ES-I3 (cell line): ENCODE results near the gene LCN6.

Experiments
- H3K36me3 ChIP-seq: 2 replicates; pipeline ENCODE4 v1.6.1; 2013; ENCODE audit warnings: mild to moderate bottlenecking, low read length, control low read depth, moderate library complexity; ENCODE audit not compliant: insufficient read depth
- H3K4me1 ChIP-seq: 2 replicates; pipeline ENCODE4 v1.6.1; 2013; ENCODE audit warnings: mild to moderate bottlenecking, control low read depth, low read length; ENCODE audit not compliant: insufficient read depth
- H3K9ac ChIP-seq: 2 replicates; pipeline ENCODE4 v1.6.1; 2013; ENCODE audit warnings: low read depth, mild to moderate bottlenecking, low read length, moderate library complexity
- H3K9me3 ChIP-seq: 2 replicates; pipeline ENCODE4 v1.6.1; 2013; ENCODE audit warnings: mild to moderate bottlenecking, low read length, moderate library complexity; ENCODE audit not compliant: control insufficient read depth, insufficient read depth

Gene LCN6

GRCh38 chr9:136748666-136749611, 614 bp upstream of the LCN6 start:
- Histone ChIP-seq H3K36me3 (no peaks in the 10 kb centered on the region), H3K4me1 (no peaks in the 10 kb centered on the region), H3K9me3 (peaks cover 3% of the 10 kb centered on the region; the same call in 1 of the 2 replicates), H3K9ac (no peak overlapping the region)

GRCh38 chr9:136747161-136748060, 914 bp downstream of the LCN6 start:
- Histone ChIP-seq H3K9ac (no peak overlapping the region), H3K9me3 (peaks cover 3% of the 10 kb centered on the region; the same call in 1 of the 2 replicates), H3K4me1 (no peaks in the 10 kb centered on the region), H3K36me3 (no peaks in the 10 kb centered on the region)

GRCh38 chr9:136746621-136747020, 1.7 kb downstream of the LCN6 start:
- no peaks in the 10 kb centered on the region for H3K36me3 ChIP-seq
- no peaks in the 10 kb centered on the region for H3K4me1 ChIP-seq
- peaks cover 3% of the 10 kb centered on the region; the same call in 1 of the 2 replicates for H3K9me3 ChIP-seq
- H3K9ac ChIP-seq = no peak overlapping the region

GRCh38 chr9:136746155-136746490, 2.2 kb downstream of the LCN6 start:
- Histone ChIP-seq H3K36me3 (no peaks in the 10 kb centered on the region), H3K9ac (no peak overlapping the region), H3K4me1 (no peaks in the 10 kb centered on the region), H3K9me3 (no peaks in the 10 kb centered on the region)

- Histone ChIP-seq H3K9ac (no peak overlapping the region), H3K36me3 (no peaks in the 10 kb centered on the region), H3K4me1 (no peaks in the 10 kb centered on the region), H3K9me3 (no peaks in the 10 kb centered on the region)
These were observed 2.8 kb downstream of the LCN6 start for GRCh38 chr9:136745389-136746154.

GRCh38 chr9:136744773-136745172, 3.6 kb downstream of the LCN6 start:
- Histone ChIP-seq H3K4me1 (no peaks in the 10 kb centered on the region), H3K9me3 (no peaks in the 10 kb centered on the region), H3K36me3 (no peaks in the 10 kb centered on the region), H3K9ac (no peak overlapping the region)

GRCh38 chr9:136743639-136744211, 4.6 kb downstream of the LCN6 start:
- no peak overlapping the region for H3K9ac ChIP-seq
- no peaks in the 10 kb centered on the region for H3K36me3 ChIP-seq
- H3K9me3 ChIP-seq = no peaks in the 10 kb centered on the region
- no peaks in the 10 kb centered on the region for H3K4me1 ChIP-seq

GRCh38 chr9:136742591-136743391, 5.5 kb downstream of the LCN6 start, which contains the start of gene LCN10:
Gene LCN10, minus strand, starts transcription at chr9:136742940. Its CDS starts 37 bp downstream, at chr9:136742903.
- Histone ChIP-seq H3K4me1 (no peaks in the 10 kb centered on the region), H3K9me3 (no peaks in the 10 kb centered on the region), H3K36me3 (no peaks in the 10 kb centered on the region), H3K9ac (no peak within 1 kb of the TSS)

GRCh38 chr9:136741883-136742571, 6.3 kb downstream of the LCN6 start:
- Histone ChIP-seq H3K4me1 (no peaks in the 10 kb centered on the region), H3K9ac (no peak overlapping the region), H3K9me3 (no peaks in the 10 kb centered on the region), H3K36me3 (no peaks in the 10 kb centered on the region)

GRCh38 chr9:136740971-136741882, 7.1 kb downstream of the LCN6 start:
- Histone ChIP-seq H3K9ac (no peak overlapping the region), H3K36me3 (no peaks in the 10 kb centered on the region), H3K4me1 (no peaks in the 10 kb centered on the region), H3K9me3 (no peaks in the 10 kb centered on the region)

GRCh38 chr9:136740491-136740890, 7.8 kb downstream of the LCN6 start:
- Histone ChIP-seq H3K9ac (no peak overlapping the region), H3K36me3 (no peaks in the 10 kb centered on the region), H3K9me3 (no peaks in the 10 kb centered on the region), H3K4me1 (no peaks in the 10 kb centered on the region)

GRCh38 chr9:136740069-136740468, 8.3 kb downstream of the LCN6 start:
- no peaks in the 10 kb centered on the region for H3K9me3 ChIP-seq
- no peak overlapping the region for H3K9ac ChIP-seq
- no peaks in the 10 kb centered on the region for H3K36me3 ChIP-seq
- no peaks in the 10 kb centered on the region for H3K4me1 ChIP-seq
